GM19328 (cell line): ENCODE results near the gene B9D1.

Experiments used
- ATAC-seq: cut with Tn5 transposase; IDR thresholded peaks from one replicate; pipeline ENCODE4 v1.9.1; 2021; ENCODE audit warnings: mild to moderate bottlenecking, moderate library complexity; ENCODE audit not compliant: unreplicated experiment

Gene B9D1

GRCh38 chr17:19305761-19306159 is 56.8 kb downstream of the B9D1 start:
- ATAC-seq, result no peak

- ATAC-seq, result no peak
These were observed 57.3 kb downstream of the B9D1 start for GRCh38 chr17:19305256-19305655.

GRCh38 chr17:19304751-19305150 is 57.8 kb downstream of the B9D1 start:
- no peak for ATAC-seq

GRCh38 chr17:19304209-19304608 is 58.3 kb downstream of the B9D1 start:
- ATAC-seq, result no peak

GRCh38 chr17:19303367-19303776 is 59.2 kb downstream of the B9D1 start:
- no peak for ATAC-seq

GRCh38 chr17:19302791-19303331 is 59.7 kb downstream of the B9D1 start:
- ATAC-seq, result no peak

- ATAC-seq, result no peak
These were observed 60.5 kb downstream of the B9D1 start for GRCh38 chr17:19301973-19302372.

- no peak for ATAC-seq
These were observed 61.1 kb downstream of the B9D1 start for GRCh38 chr17:19301274-19301951.

- ATAC-seq, result no peak
These were observed 62.7 kb downstream of the B9D1 start for GRCh38 chr17:19299866-19300265.

GRCh38 chr17:19299214-19299747 is 63.2 kb downstream of the B9D1 start:
- no peak for ATAC-seq

- ATAC-seq, result no peak
These were observed 63.8 kb downstream of the B9D1 start for GRCh38 chr17:19298569-19299213.

GRCh38 chr17:19296786-19297778 is 65.4 kb downstream of the B9D1 start:
- ATAC-seq, result no peak

- no peak for ATAC-seq
These were observed 66.9 kb downstream of the B9D1 start for GRCh38 chr17:19295473-19296135.

GRCh38 chr17:19294443-19294842 is 68.1 kb downstream of the B9D1 start:
- ATAC-seq, result no peak
